Retina (tissue), 1 donor: ENCODE data around the gene LUZP1.

Source experiments
- DNase-seq: peaks from one replicate; pipeline ENCODE4 v3.0.0-alpha.2; 2016

LUZP1 gene

GRCh38 chr1:23188434-23188884 lies 19.8 kb upstream of the LUZP1 start:
- DNase-seq, result no peak

- DNase-seq, result no peak
Measured at GRCh38 chr1:23187637-23188036, 19.0 kb upstream of the LUZP1 start.

- DNase-seq, result no peak
Measured at GRCh38 chr1:23185381-23185780, 16.7 kb upstream of the LUZP1 start.

- DNase-seq, result peak; percentile 81
Measured at GRCh38 chr1:23184212-23184934, 15.7 kb upstream of the LUZP1 start.

GRCh38 chr1:23179862-23180261 lies 11.2 kb upstream of the LUZP1 start:
- no peak for DNase-seq

GRCh38 chr1:23178950-23179349 lies 10.3 kb upstream of the LUZP1 start:
- DNase-seq, result no peak

GRCh38 chr1:23178414-23178813 lies 9.8 kb upstream of the LUZP1 start:
- DNase-seq, result no peak

- DNase-seq, result peak; percentile 90
Measured at GRCh38 chr1:23177438-23178380, 9.1 kb upstream of the LUZP1 start.

- no peak for DNase-seq
Measured at GRCh38 chr1:23177031-23177430, 8.4 kb upstream of the LUZP1 start.

GRCh38 chr1:23174426-23175110 lies 5.9 kb upstream of the LUZP1 start:
- no peak for DNase-seq

- peak; percentile 30 for DNase-seq
Measured at GRCh38 chr1:23171181-23171755, 2.6 kb upstream of the LUZP1 start.

GRCh38 chr1:23169727-23170335 lies 1.2 kb upstream of the LUZP1 start:
- peak; percentile 39 for DNase-seq

GRCh38 chr1:23169195-23169575 lies 529 bp upstream of the LUZP1 start:
- DNase-seq, result no peak

- DNase-seq, result no peak
Measured at GRCh38 chr1:23168079-23168444, 594 bp downstream of the LUZP1 start.

GRCh38 chr1:23167353-23168078 lies 1.1 kb downstream of the LUZP1 start:
- peak; percentile 79 for DNase-seq

- no peak for DNase-seq
Measured at GRCh38 chr1:23166854-23167253, 1.8 kb downstream of the LUZP1 start.

GRCh38 chr1:23163395-23163794 lies 5.3 kb downstream of the LUZP1 start:
- DNase-seq, result no peak

- no peak for DNase-seq
Measured at GRCh38 chr1:23159963-23160877, 8.4 kb downstream of the LUZP1 start.

- no peak for DNase-seq
Measured at GRCh38 chr1:23156940-23157339, 11.7 kb downstream of the LUZP1 start.

- no peak for DNase-seq
Measured at GRCh38 chr1:23152966-23153684, 15.5 kb downstream of the LUZP1 start.
